Stimulated activated CD4-positive, alpha-beta T cell treated with anti-CD3 and anti-CD28 coated beads, TNF-alpha, amount 100 ng/mL, for 48 hours (primary cell): ENCODE results near the gene BMS1.
"Not testable (repeated sequence)": the region's sequence is repeated elsewhere in the genome, so short reads cannot be mapped to it uniquely, and the experiment has no call there.

Source experiments
- DNase-seq, 3 donors: peaks; one replicate each; pipeline ENCODE4 v3.0.0-alpha.2; 2020; ENCODE audit warnings: low read depth in 3 of 3

Gene BMS1

DNA sequence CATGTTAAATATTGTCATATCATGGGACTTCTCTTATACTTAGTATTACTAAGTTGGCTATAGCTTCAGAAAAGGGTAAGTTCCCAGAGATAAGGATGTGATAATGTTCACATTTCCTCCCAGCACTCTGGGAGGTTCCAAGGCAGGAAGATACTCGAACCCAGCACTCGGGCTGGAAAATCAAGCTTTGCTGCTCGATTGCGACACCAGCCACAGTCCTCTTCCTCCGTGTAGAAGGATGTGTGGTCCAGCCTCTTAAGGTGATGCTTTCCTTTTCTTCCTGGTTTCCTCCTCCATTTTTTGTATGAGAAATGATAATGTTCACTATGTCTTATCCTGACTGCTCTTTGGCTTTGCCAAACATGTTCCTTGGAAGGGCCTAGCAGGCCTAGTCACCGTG lies 3.2 kb downstream of the BMS1 start:
- no peak for DNase-seq

DNA sequence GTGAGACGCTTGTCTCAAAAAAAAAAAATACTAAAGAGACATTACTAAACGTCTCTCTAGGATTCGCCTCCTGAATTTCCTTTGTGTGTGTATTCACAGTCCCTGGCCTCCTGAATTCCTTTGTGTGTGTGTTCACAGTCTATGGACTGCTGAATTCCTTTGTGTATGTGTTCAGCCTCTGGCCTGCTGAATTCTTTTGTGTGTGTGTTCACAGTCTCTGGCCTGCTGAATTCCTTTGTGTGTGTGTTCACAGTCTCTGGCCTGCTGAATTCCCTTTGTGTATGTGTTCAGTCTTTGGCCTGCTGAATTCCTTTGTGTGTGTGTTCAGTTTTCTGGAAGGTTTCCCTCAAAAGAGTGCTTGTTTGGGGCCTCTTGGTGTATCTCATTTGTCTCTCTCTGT lies 8.2 kb downstream of the BMS1 start:
- no peak for DNase-seq

DNA sequence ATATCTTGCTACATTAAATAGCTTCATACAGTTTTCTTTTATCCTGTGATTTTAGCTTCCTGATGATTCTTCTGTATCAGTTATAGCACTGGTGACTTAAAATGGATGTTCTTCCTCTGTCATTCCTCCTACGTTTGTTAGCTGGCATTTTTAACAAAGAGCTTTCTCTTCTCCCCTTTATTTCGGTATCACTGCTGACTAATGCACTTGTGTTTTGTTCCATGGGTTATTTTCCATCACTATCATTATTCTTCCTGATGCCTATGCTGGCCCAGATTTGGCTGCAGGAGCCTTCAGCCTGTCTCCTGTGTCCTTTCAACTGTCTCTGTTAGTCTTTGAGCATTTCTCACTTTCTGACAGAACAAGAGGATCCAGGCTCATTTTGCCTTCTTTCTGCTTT lies 13.1 kb downstream of the BMS1 start:
- DNase-seq, result no peak

DNA sequence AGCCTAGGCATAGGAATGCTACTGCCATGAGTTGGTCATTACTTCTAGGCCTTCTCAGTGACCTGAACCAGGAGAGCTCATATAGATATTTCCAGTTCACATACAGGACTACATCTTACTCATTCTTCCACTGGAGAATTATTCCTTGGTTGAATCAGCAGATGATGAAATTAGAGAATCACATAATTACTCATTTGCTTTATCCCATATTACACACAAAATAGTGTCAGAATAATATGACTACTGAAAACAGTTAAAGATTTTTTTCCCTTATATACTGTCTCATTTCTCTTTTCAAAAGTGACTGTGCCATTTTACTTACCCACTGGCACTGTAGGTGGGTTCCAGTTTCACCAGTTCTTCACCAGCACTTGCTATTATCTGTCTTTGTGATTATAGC lies 18.5 kb downstream of the BMS1 start:
- DNase-seq, result no peak

DNA sequence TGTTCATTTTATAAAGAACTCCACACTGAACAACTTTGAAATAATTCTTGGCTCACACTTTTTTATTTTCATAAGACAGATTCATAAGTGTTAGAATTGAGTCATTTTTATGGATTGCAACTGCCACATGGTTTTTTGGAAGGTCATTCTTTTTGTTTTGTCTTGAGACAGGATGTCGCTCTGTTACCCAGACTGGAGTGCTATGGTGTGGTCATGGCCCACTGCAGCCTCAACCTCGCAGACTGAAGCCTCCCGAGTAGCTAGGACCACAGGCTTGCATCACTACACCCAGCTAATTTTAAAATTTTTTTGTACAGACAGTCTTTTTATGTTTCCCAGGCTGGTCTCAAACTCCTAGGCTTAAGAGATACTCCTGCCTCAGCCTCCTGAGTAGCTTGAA lies 20.3 kb downstream of the BMS1 start:
- DNase-seq, result no peak

DNA sequence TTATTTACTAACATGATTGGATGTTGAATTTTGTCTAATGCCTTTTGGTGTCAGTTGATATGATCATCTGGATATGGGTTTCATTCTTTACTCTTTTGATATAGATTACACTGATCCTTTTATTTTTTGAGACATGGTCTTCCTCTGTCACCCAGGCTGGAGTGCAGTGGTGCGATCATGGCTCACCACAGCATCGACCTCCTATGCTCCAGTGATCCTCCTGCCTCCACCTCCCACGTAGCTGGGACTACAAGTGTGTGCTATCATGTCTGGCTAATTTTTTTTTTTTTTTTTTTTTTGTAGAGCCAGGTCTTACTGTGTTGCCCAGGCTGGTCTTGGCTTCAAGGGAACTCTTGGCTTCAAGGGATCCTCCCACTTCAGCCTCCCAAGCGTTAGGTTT lies 27.1 kb downstream of the BMS1 start:
- DNase-seq, result no peak

DNA sequence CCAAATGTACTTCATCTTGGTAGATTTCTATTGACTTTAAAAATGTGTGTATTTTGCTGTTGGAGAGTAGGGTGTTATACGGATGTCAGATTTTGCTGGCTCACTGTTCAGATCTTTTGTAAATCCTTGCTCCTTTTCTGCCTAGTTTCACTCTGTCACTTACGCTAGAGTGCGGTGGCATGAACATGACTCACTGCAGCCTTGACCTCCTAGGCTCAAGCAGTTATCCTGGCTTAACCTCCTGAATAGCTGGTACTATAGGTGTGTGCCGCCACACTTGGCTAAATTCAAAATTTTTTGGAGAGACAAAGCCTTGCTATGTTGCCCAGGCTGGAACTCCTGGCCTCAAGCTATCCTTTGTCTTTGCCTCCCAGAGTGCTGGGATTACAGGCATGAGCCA lies 29.4 kb downstream of the BMS1 start:
- DNase-seq, result no peak

DNA sequence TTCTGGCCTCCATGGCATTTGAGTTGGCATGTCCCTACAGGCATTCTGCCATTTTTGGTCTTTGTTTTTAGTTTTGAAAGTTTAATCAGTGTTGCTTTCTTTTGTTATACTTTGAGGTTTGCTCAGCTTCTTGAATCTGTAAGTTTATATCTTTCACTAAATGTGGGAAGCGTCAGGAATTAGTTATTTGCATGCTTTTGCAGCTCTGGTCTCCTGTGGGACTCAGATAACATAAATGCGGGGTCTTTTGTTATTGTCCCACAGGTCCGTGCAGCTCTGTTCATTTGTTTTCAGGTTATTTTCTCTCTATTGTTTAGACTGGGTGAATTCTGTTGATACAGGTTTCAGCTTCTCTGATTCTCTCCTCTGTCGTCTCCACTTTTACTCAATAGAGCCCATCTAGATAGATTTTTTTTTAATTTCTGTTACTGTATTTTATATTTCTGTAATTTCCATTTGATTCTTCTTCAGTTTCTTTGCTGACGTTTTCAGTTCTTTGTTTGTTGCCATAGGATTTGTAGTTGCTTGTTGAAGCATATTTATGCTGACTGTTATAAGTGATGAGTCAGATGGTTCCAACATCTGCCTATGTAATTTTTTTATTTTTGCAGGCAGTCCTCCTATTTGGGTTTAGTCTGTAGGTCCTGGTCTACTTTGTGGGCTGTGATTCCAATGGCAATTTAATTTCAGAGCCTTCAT lies 31.5 kb downstream of the BMS1 start:
- not testable (repeated sequence) for DNase-seq

DNA sequence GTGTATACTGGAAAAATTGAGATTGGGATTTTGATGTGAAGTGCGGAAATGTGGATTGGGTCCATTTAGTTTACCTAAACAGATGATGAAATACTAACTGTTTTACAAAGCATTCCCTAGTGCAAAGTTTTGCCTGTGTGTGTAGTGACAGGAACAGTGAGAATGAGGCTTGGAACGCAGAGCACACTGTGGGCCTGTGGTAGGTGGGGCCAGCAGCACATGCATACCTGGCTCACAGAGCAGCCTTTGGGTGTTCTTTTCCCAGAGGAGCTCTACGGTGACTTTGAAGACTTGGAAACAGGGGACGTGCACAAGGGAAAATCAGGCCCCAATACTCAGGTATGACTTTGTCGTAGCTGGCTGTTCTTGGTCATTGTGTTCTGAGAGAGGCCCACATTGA lies 33.7 kb downstream of the BMS1 start:
- DNase-seq, result not testable (repeated sequence)

DNA sequence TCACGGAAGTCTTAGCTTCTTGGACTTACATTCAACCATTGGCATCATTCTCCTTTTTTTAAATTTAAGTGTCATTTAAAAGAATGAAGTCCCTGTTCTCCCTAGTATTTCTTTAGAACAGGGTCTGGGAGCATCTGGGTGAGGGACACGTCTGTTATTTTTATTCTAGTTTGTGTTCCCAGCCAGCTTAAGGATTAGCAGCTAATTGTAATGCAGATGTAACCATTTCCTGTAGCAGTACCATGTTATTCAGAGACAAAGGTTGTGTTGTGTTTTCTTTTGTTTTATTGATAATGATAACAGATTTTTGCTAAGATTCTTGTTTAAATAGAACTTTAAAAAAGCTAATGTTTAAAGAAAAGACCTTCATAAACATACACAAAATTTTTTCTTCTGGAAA lies 34.3 kb downstream of the BMS1 start:
- DNase-seq, result no peak

DNA sequence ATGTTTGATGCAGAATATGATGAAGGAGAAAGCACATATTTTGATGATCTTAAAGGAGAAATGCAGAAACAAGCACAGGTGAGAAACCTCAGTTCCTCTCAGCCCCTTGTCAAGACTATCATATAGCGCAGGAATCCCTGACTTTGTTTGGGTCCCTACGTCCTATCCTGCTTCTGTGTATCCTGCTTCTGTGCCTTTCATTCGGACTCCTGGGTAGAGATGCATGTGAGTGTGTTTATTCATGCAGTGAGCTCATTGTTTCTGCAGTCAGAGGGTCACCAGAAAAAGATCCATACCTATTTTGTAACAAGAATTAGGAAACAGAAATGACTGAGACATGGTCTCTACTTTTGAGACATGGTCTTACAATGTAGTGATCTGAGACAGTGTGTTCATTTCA lies 34.8 kb downstream of the BMS1 start:
- not testable (repeated sequence) for DNase-seq

DNA sequence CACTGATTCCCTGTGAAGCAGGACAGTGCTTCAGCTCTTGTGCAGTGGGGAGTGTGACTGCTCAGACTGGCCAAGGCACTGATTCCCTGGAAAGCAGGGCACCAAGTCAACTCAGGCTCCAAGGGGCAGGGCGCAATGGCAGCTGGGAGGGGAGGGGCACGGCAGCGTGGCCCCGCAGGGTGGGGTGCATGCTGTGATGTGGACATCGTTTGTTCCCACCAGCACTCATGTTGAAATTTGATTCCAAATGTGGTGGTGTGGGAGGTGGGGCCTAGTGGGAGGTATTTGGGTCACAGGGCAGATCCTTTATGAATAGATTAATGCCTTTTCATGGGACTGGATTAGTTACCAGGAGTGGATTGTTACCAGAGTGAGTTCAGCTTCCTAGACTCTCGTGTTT lies 44.2 kb downstream of the BMS1 start:
- DNase-seq, result not testable (repeated sequence)

DNA sequence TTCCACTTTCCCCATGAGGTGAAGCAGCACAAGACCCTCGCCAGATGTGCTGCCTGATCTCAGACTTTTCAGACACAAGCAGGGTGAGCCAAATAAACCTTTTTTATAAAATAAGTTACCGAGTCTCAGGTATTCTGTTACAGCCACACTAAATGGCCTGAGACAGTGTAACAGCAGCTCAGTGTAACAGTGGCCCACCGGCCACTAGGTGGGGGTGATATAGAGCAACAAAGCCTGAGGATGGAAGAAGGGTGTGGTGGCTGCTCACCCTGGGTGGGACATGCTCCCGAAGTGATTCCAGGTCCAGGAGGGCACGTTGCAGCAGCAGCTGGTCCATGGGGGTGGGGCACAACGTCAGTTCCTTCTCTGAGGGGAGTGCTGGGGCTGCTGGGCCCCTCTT lies 44.6 kb downstream of the BMS1 start:
- DNase-seq, result no peak

DNA sequence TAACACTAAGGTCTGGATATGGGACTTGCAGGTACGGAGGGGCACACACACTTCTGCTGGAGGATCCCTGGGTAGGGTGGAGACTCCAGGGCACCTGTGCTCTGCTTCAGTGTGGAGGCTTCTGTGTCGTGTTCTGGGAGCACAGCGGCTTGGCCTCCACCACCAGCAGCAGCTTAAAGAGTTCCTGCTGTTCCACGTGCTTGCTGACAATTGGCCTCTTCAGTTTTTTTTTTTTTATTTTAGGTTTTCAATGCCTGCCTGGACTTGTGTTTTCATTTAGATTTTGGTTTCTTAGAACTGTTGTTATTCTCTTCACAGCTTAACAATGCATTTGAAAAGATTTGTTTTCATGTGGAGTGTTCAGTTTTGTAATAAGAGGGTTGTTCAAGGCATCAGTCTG lies 45.8 kb downstream of the BMS1 start:
- not testable (repeated sequence) for DNase-seq

DNA sequence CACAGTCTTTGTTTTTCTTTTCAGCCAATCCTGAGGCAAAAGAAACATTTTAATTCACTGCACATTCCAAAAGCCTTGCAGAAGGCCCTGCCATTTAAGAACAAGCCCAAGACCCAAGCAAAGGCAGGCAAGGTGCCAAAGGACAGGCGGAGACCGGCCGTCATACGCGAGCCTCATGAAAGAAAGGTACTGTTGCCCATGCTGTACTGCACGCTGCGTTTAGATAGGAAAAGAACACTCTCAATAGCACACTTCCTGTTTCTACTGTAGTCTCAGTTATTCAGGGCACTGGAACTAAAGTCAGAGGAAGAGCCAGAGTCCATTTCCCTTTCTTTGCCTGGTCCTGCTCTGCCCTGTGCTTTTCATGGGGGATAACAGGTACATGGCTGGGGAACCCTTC lies 47.6 kb downstream of the BMS1 start:
- no peak for DNase-seq

DNA sequence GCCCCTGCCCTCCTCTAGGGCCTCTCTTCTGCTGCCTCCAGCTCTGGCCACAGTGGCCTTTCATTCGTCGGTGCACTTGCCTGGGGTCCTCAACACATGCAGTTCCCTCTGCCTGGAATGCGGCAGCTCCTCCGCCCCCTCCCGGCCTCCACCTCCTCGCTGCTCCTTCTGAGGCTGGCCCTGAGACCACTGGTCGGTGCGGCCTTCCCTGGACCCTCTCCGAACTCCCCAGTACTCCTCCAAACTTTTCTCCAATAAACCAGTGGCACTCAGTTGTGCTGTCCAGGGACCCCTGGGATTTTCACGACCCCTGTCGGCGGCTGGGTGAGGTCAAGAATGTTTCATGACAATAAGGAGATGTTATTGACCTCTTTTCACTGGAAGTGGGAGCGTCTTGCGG lies 53.5 kb downstream of the BMS1 start:
- DNase-seq, result no peak

DNA sequence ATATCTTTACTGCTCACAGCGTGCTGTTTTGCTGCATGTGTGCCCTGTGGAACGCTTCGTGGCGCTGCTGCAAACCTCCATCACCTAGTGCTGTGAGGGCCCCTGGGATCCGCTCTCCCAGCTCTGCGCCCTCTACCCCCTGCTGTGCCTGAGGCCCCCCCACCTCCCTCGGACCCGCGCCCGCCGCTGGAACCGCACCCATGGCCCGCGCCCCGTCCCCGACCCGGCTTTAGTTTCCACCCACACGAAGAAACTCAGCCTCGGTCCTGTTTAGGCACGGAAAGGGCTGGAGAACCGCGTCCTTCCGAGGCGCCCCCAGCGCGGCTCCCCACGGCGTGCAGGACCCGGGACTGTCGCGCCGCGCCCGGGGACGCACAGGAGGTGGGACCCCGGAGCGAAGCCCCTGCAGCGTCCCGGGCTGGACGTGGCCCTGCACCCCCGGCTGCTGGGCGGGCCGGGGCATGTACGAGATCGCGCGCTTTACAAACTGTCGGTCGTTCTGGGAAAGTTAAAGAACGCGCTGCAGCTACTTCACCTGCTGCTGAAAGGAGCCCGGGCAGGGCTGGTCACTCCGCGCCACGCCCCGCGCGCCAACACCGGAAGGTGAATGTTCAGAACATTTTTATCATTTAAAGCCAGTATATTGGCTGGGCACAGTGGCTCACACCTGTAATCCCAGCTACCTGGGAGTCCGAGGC lies 54.3 kb downstream of the BMS1 start:
- no peak for DNase-seq

DNA sequence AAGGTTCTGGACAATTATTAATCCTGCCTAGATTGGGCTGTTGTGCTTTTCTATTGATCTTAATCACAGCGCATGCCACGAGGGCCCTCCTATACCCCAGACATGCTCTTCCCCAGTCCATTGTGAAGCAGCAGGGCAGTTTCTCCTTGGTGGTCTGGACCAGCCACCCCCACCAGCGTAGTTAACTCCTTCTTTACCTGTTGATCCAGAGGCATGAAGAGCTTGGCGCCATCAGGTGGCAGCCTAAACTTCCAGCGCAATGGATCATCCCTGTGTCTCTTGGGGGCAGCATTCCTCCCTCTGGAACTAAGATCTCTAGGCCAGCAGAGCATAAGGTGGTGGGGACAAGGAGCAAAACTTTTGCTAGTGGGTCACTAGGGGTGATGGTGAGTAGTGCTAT lies 62.2 kb downstream of the BMS1 start:
- not testable (repeated sequence) for DNase-seq

DNA sequence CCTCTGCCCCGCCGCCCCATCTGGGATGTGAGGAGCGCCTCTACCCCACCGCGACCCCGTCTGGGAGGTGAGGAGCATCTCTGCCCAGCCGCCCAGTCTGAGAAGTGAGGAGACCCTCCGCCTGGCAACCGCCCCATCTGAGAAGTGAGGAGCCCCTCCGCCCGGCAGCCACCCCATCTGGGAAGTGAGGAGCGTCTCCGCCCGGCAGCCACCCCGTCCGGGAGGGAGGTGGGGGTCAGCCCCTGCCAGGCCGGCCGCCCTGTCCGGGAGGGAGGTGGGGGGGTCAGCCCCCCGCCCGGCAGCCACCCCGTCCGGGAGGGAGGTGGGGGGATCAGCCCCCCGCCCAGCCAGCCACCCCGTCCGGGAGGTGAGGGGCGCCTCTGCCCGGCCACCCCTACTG lies 64.7 kb downstream of the BMS1 start:
- not testable (repeated sequence) for DNase-seq

DNA sequence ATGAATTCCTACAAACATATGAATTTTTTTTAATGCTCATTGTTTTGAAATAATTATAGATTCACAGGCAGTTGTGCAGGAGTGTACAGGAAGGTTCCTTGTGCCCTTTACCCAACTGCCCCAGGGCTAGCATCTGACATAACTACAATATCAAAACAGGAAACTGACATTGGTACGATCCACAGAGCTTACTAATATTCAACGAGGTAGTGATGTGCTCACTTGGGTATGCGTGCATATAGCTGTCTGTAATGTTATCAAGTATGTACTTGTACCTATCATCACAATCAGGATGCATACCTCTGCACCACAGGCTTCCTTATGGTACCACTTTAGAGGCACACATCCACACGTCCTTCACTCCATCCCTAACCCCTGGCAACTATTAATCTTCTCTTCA lies 68.3 kb downstream of the BMS1 start:
- DNase-seq, result no peak

DNA sequence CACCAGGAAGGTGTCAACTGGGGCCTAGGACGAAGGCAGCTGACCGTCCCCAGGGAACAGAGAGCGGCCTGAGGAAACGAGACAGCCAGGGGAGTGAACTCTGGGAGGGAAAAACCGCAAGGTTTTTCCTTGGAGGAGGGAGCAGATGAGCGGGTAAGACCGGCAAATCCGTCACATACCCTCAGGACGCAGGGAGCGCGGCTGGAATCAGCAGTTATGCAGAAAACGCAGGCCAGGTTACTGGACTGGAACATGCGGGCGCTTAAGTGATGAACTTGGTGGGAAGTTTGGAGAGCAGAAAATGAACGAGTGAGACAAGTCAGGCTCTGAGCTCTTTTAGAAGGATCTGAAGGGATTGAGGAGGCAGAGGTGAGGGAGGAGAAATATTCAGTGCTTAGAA lies 76.7 kb downstream of the BMS1 start:
- DNase-seq, result no peak

DNA sequence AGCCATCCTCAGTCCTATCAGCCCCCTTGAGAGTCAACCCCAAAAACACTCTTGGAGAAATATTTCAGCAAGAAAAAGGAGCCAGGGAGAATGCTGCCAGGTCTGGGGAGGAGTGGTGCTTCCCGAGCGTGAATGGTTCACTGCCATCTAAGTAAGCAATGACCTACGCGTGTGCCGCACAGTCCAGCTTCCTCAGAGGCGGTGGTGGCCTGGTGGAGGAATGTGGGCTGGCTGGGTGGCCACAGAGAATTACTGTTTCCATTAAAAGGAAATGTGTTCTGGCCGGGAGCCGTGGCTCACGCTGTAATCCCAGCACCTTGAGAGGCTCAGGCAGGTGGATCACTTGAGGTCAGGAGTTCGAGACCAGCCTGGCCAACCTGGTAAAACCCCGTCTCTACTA lies 77.4 kb downstream of the BMS1 start:
- not testable (repeated sequence) for DNase-seq

DNA sequence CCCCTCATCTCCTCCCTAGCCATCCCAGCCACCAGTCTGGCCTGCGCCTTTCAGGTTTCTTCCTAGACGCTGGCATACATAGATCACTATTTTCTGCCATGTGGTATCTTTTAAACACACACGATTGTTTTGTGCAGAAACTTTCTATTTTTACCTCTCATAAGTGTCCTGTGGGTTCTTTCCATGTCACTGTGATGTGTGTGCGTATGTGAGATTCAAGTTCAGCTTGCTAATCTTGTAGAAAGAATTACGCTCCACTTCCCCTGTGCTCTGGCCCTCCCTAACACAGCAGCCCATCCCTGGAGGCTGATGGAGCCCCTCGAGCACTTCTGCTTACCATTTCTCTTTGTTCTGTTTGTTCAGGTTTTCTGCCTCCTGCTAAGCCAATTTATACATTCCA lies 80.2 kb downstream of the BMS1 start:
- DNase-seq, result not testable (repeated sequence)

DNA sequence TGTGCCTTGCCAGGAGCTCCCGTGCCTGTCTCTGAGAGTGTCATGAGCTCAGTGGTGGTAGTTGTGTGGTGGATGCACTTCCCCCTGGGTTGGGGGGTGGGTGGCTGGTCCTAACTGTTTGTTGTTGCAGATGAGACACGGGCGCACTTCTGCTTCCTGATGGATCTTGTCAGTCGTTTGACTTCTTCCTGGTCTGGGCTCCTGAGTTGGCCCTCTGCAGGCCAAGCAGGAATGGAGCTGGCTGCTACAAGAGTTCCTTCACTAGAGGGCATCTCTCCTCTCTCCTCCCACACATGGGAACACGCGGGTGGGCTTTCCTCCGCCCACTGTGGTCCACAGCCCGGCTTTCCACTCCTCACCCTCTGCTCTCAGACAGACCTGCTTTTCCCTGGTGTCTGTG lies 82.0 kb downstream of the BMS1 start:
- no peak for DNase-seq
